ENCODE data around the gene RAPGEF2. TPM values are rescaled to one million over a fixed set of nuclear protein-coding genes. Genes with fewer than 3 reads are reported as not detected.

The RAPGEF2 gene
- total and polyA plus RNA-seq, 8 donors: 4.3 to 27.5 (median 13.9) TPM

DNA sequence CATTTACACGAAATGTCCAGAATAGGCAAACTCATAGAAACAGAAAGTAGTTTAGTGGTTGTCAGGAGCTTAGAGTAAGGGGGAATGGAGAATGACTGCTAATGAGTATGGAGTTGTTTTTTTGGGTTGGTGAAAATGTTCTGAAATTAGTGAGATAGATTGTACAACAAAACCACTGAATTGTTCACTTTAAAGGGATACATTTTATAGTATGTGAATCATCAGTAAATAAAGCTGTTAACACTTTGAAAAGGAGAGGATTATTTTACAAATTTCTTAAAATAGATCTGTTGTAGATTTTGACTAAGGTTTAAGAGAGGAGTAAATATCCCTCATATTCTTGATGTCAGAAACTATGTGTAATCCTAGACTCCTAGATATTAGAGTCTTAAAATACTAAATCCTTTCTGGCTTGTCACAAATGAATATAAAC, 82.7 kb downstream of the RAPGEF2 start:
- WGBS, 2 donors: 88 to 90% methylated on average over 1 of the region's 1 CpG
- intact Hi-C loops (cut with DNase I): no loop called here
- FAIRE-seq: no peak

DNA sequence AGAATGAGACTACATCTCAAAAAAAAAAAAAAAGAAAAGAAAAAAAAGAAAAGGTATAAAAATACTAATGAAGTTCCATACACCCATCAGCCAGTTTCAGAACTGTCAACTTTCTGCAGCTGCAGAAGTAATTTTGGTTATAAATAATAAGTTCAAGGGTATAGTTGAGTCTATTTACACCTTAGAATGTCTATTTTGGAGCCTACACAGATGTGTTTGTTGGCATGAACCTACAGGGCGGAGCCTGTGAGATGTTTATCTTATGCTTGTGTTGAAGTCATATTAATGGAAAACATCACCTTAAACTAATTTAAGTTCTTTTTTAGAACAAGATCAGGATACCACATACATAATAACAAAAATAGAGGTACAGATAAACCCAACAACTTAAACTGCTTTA, 85.8 kb downstream of the RAPGEF2 start:
- no peak for FAIRE-seq
- peaks cover 0 to 9% (median 7%) of the 10 kb centered on the region in 3 donors for H3K4me1 ChIP-seq
- WGBS, 2 donors: 88 to 91% methylated on average over 1 of the region's 1 CpG
- TF ChIP-seq, protein P1, sequence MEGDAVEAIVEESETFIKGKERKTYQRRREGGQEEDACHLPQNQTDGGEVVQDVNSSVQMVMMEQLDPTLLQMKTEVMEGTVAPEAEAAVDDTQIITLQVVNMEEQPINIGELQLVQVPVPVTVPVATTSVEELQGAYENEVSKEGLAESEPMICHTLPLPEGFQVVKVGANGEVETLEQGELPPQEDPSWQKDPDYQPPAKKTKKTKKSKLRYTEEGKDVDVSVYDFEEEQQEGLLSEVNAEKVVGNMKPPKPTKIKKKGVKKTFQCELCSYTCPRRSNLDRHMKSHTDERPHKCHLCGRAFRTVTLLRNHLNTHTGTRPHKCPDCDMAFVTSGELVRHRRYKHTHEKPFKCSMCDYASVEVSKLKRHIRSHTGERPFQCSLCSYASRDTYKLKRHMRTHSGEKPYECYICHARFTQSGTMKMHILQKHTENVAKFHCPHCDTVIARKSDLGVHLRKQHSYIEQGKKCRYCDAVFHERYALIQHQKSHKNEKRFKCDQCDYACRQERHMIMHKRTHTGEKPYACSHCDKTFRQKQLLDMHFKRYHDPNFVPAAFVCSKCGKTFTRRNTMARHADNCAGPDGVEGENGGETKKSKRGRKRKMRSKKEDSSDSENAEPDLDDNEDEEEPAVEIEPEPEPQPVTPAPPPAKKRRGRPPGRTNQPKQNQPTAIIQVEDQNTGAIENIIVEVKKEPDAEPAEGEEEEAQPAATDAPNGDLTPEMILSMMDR (IDR thresholded peaks at IDR 0.05): no peak
- DNase-seq: no peak
- no peak overlapping the region for H3K4me3 ChIP-seq
- no peak overlapping the region for H3K27ac ChIP-seq
- intact Hi-C loops (cut with DNase I): no loop called here
- no peaks in the 10 kb centered on the region for H3K9me3 ChIP-seq
- no peaks in the 10 kb centered on the region for H3K36me3 ChIP-seq
- ATAC-seq: no peak
- H3K27me3 ChIP-seq: no peaks in the 10 kb centered on the region

More for the DNA sequence above, 82.7 kb downstream of the RAPGEF2 start:
- Histone ChIP-seq H3K27ac (no peak overlapping the region), H3K27me3 (no peaks in the 10 kb centered on the region), H3K4me1 (peaks cover 4 to 21% (median 12%) of the 10 kb centered on the region in 3 donors), H3K36me3 (no peaks in the 10 kb centered on the region), H3K9me3 (no peaks in the 10 kb centered on the region), H3K4me3 (no peak overlapping the region)
- TF ChIP-seq, protein P1 (IDR thresholded peaks at IDR 0.05): no peak
- ATAC-seq (no peak), DNase-seq (no peak)

DNA sequence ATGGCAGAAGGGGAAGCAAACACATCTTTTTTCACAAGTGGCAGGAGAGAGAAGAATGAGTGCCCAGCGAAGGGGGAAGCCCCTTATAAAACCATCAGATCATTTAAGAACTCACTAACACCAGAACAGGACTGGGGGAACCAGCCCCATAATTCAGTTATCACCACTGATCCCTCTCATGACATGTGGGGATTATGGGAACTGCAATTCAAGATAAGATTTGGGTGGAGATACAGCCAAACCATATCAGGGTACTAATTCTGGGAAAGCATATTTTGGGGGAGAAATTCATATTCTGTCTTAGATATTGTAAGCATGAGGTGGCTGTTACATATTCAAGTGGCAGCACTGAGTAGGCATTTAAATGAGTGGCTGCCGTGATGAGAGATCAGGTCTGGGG, 87.8 kb downstream of the RAPGEF2 start:
- H3K4me3 ChIP-seq: no peak overlapping the region
- no peak for FAIRE-seq
- DNase-seq: no peak
- 94 to 100% methylated on average over 2 of the region's 2 CpGs for WGBS, 2 donors
- no peaks in the 10 kb centered on the region for H3K36me3 ChIP-seq
- no peaks in the 10 kb centered on the region for H3K9me3 ChIP-seq
- TF ChIP-seq, protein P1 (IDR thresholded peaks at IDR 0.05): no peak
- no peak overlapping the region for H3K27ac ChIP-seq
- H3K27me3 ChIP-seq: no peaks in the 10 kb centered on the region
- H3K4me1 ChIP-seq: peaks cover 0 to 16% (median 4%) of the 10 kb centered on the region in 3 donors
- intact Hi-C loops (cut with DNase I): loop anchor here in 1 of 3 donors (10.0 kb wide), 1 partner anchor 316 kb away; no protein-coding TSS in a partner anchor
- no peak for ATAC-seq

DNA sequence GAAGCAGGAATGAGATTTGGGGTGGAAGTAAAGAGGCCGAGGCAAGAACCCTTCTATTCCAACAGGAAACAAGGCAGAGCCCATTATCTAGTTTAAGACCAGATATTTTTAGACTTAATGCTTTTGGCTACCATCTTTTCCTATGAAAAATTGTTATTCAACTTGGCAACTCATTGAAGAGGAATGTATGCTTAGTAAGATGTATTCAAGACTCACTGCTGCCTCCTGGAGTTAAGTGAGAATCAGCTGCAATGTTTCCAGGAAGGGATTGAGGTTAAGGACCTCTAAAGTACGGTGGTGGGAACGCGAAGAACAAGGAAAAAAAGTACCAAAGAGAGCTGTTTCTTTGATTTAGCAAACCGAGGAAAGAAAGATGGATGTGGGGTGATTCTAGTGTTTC, 89.1 kb downstream of the RAPGEF2 start:
- no peaks in the 10 kb centered on the region for H3K36me3 ChIP-seq
- H3K4me3 ChIP-seq: no peak overlapping the region
- intact Hi-C loops (cut with DNase I): loop anchor here in 1 of 3 donors (10.0 kb wide), 1 partner anchor 317 kb away; no protein-coding TSS in a partner anchor
- no peak overlapping the region for H3K27ac ChIP-seq
- ATAC-seq: peak in 2 of 4 donors; percentile 44 to 47
- no peaks in the 10 kb centered on the region for H3K27me3 ChIP-seq
- WGBS, 2 donors: 85 to 91% methylated on average over 5 of the region's 5 CpGs
- H3K4me1 ChIP-seq: peaks cover 0 to 16% (median 0%) of the 10 kb centered on the region in 3 donors
- FAIRE-seq: no peak
- no peaks in the 10 kb centered on the region for H3K9me3 ChIP-seq
- TF ChIP-seq, protein P1 (IDR thresholded peaks at IDR 0.05): no peak
- DNase-seq: no peak

DNA sequence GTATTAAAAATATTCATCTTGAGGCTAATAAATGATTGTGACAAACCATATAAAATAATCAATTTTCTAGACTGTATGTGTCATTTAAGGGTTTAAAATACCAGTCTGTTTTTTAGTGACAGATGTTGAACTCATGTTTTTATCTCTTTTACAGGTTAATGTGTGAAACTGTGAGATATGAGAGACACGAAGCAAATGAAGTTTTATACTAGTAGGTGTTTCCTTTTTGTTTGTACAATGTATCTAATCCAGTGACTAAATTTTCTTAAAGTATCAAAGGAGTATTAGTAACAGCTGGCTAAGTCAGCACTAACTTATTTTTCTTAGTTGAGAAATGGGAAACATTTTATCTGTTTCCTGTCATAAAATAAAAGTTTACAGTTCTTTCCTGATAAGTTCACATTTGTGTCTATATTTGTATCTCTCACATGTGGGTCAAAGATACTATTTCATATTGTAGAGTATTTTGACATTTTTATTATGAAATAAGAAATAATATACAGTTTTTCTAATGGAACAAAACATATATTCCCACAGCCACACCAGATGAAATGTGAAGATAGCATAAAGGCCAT, 90.3 kb downstream of the RAPGEF2 start:
- Histone ChIP-seq H3K36me3 (no peaks in the 10 kb centered on the region), H3K4me1 (peaks cover 0 to 16% (median 0%) of the 10 kb centered on the region in 3 donors), H3K27me3 (no peaks in the 10 kb centered on the region), H3K27ac (no peak overlapping the region), H3K4me3 (no peak overlapping the region), H3K9me3 (no peaks in the 10 kb centered on the region)
- WGBS, 2 donors: 8 to 10% methylated on average over 1 of the region's 1 CpG
- DNase-seq: no peak
- intact Hi-C loops (cut with DNase I): loop anchor here in 1 of 3 donors (10.0 kb wide), 1 partner anchor 318 kb away; no protein-coding TSS in a partner anchor
- no peak for ATAC-seq
- FAIRE-seq: peak; percentile 75
- TF ChIP-seq, protein P1 (IDR thresholded peaks at IDR 0.05): no peak
